NCI-H1436 treated with DMSO at 0.1 percent for 48 hours (cell line): ENCODE measurements around the gene RAB23.

Experiments
- DNase-seq: peaks from one replicate; lab custom pipeline; 2025; lab: John Stamatoyannopoulos, UW

The RAB23 gene

GRCh38 chr6:57180596-57180995 lies 41.5 kb downstream of the RAB23 start:
- no peak for DNase-seq

- no peak for DNase-seq
Observed at GRCh38 chr6:57177545-57178265, 44.4 kb downstream of the RAB23 start.

- DNase-seq = no peak
Observed at GRCh38 chr6:57174511-57174907, 47.6 kb downstream of the RAB23 start.

GRCh38 chr6:57173886-57174510 lies 48.1 kb downstream of the RAB23 start:
- no peak for DNase-seq

- no peak for DNase-seq
Observed at GRCh38 chr6:57173056-57173885, 48.8 kb downstream of the RAB23 start.

GRCh38 chr6:57172136-57173055 lies 49.7 kb downstream of the RAB23 start, which contains the start of gene BAG2:
TSS of gene BAG2 (plus strand) at chr6:57172326. CDS start at chr6:57172698, 372 bp downstream.
- DNase-seq = no peak

- no peak for DNase-seq
Observed at GRCh38 chr6:57165080-57165479, 57.0 kb downstream of the RAB23 start.

GRCh38 chr6:57163956-57164355 lies 58.2 kb downstream of the RAB23 start:
- no peak for DNase-seq

GRCh38 chr6:57162516-57162915 lies 59.6 kb downstream of the RAB23 start:
- no peak for DNase-seq

GRCh38 chr6:57162028-57162427 lies 60.1 kb downstream of the RAB23 start:
- no peak for DNase-seq

GRCh38 chr6:57159127-57159526 lies 63.0 kb downstream of the RAB23 start:
- no peak for DNase-seq

GRCh38 chr6:57158658-57159057 lies 63.4 kb downstream of the RAB23 start:
- no peak for DNase-seq

- no peak for DNase-seq
Observed at GRCh38 chr6:57147955-57148858, 73.9 kb downstream of the RAB23 start.

GRCh38 chr6:57147401-57147800 lies 74.7 kb downstream of the RAB23 start:
- DNase-seq = no peak

- no peak for DNase-seq
Observed at GRCh38 chr6:57143690-57144089, 78.4 kb downstream of the RAB23 start.

GRCh38 chr6:57142178-57142525 lies 80.0 kb downstream of the RAB23 start:
- no peak for DNase-seq

- DNase-seq = no peak
Observed at GRCh38 chr6:57141451-57142177, 80.5 kb downstream of the RAB23 start.

- DNase-seq = no peak
Observed at GRCh38 chr6:57138026-57138425, 84.1 kb downstream of the RAB23 start.

GRCh38 chr6:57137350-57137749 lies 84.8 kb downstream of the RAB23 start:
- DNase-seq = no peak
